Astrocyte of the spinal cord (primary cell): ENCODE measurements around the gene FBXL19.

ENCODE experiments used
- DNase-seq: peaks from one replicate; pipeline ENCODE4 v3.0.0; 2011; ENCODE audit warnings: low read depth, low spot score
- H3K4me3 ChIP-seq: 2 replicates; pipeline ENCODE4 v1.5.1; 2011; ENCODE audit warnings: low read depth, mild to moderate bottlenecking, low read length, moderate library complexity
- CTCF ChIP-seq: IDR thresholded peaks from 2 replicates; pipeline ENCODE4 v1.5.1; 2012; ENCODE audit warnings: low read depth, mild to moderate bottlenecking, low read length, inconsistent platforms
- in situ Hi-C: cut with HindIII; loops from 2 replicates; pipeline ENCODE4 v1.10.0; 2017; ENCODE audit warnings: low sequenced_read_pairs

Gene FBXL19

DNA sequence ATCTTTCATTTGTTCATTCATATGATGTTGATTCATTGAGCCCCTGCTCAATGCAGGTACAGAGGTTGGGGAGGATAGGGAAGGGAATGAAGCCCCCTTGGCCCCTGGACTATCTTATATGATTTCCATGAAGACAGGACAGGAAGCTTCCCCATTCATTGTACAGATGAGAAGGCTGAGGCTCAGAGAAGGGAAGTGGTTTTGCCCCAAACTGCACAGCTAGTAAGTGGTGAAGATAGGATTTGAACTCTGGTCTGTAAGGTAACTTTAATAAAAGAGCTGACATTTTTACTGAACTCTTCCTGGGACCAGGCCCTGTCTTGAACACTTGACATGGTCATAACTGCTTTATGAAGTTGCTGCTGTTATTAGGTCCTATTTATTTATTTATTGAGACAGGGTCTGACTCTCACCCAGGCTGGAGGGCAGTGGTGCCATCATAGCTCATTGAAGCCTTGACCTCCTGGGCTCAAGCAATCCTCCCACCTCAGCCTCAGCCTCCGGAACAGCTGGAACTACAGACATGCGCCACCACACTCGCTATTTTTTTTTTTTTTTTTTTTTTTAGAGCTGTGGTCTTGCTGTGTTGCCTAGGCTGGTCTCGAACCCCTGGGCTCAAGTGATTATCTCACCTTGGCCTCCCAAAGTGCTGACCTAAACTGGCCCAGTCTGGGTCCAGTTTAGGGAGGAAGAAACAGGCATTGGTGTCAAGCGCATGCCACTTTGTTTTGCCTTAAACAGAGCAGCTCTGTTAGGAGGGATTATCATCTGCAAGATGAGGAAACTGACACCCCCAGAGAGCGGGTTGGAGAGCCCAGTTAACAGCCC is 22.0 kb upstream of the FBXL19 start:
- in situ Hi-C loops = no loop called here
- H3K4me3 ChIP-seq = peak overlapping the region; percentile 30
- no peak for TF ChIP-seq CTCF
- no peak for DNase-seq

GRCh38 chr16:30902029-30902972 is 21.1 kb upstream of the FBXL19 start:
- peak overlapping the region; percentile 30 for H3K4me3 ChIP-seq
- peak; percentile 21 for TF ChIP-seq CTCF
- DNase-seq = peak; percentile 28
- in situ Hi-C loops = no loop called here

GRCh38 chr16:30903002-30903401 is 20.4 kb upstream of the FBXL19 start:
- no peak overlapping the region for H3K4me3 ChIP-seq
- in situ Hi-C loops = no loop called here
- no peak for TF ChIP-seq CTCF
- DNase-seq = no peak

- no peak for TF ChIP-seq CTCF
- DNase-seq = no peak
- H3K4me3 ChIP-seq = no peak overlapping the region
- in situ Hi-C loops = no loop called here
Measured at GRCh38 chr16:30903596-30903995, 19.8 kb upstream of the FBXL19 start.

DNA sequence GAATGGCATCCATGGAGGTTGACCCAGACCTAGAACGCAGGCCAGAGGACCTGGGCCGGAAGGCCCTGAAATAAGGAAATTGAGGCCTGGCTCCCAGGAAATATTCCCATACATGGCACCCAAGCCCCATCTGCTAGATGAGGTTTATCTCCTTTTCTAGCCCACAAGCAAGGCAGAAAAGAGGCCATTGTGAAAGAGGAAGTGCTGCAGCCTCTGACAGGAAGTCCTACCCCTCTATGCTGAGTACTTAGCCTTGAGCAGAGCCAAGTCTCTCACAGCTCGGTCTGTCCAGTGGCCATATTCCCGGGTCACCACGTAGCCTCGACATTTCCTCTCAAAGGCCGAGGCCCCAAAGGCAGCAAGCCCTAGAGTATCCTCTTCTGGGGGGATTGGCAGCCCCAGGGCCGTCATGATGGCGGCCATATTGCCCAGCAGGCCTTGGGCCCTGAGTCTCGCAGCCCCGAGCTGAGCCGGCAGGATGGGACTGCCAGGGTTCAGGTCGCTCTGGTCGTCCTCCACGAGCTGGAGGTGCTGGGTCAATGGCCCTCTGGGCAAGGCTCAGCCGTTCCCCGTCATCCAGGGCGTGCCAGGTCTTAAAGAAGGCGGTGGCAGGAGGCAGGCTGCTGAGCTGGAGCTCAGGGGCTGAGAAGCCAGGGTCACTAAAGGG is 19.1 kb upstream of the FBXL19 start:
- no peak for TF ChIP-seq CTCF
- in situ Hi-C loops = no loop called here
- no peak overlapping the region for H3K4me3 ChIP-seq
- DNase-seq = no peak

DNA sequence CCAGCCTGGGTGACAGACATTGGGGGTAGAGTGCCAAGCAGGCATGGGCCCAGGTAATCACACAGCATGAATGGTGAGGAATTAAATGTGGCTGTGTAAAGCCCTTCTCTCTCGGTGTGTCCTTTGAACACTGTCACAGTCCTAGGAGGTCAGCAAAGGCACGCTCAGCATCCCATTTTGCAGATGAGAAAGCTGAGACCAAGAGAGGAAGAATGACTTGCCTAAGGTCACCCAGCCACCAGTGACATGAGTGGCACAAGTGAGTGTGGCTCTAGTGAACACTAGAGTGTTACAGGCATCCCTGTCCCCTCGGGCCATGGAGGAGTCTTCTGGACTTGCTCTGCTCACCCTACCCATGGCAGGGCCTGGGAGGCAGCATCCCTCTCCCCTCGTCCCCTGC is 16.3 kb upstream of the FBXL19 start:
- DNase-seq = no peak
- in situ Hi-C loops = no loop called here
- H3K4me3 ChIP-seq = no peak overlapping the region
- TF ChIP-seq CTCF = no peak
